A673 (cell line): ENCODE measurements around the gene THRB.

Experiments used
- CTCF ChIP-seq: fragments of 300-800, 200-600 bp; sonication (generic); conservative IDR thresholded peaks from 2 replicates; pipeline ENCODE4 v1.5.1; 2017; ENCODE audit warnings: low read depth, mild to moderate bottlenecking, antibody characterized with exemption, low read length, moderate library complexity, mixed read lengths
- EZH2 ChIP-seq: fragments of 200-600 bp; sonication (generic); IDR thresholded peaks from 2 replicates; pipeline ENCODE4 v1.6.1; 2017; ENCODE audit warnings: borderline replicate concordance, low read depth, mild to moderate bottlenecking, mixed read lengths, antibody characterized with exemption, low read length; ENCODE audit not compliant: poor library complexity, severe bottlenecking

GRCh38 chr3:24235121-24235520 lies 259.5 kb downstream of the THRB start:
- TF ChIP-seq CTCF (no peak), EZH2 (no peak)
